ENCODE data around the gene GGN.
A peak's percentile ranks its signal among the peaks of the same experiment; 100 is the strongest.

GGN gene

DNA sequence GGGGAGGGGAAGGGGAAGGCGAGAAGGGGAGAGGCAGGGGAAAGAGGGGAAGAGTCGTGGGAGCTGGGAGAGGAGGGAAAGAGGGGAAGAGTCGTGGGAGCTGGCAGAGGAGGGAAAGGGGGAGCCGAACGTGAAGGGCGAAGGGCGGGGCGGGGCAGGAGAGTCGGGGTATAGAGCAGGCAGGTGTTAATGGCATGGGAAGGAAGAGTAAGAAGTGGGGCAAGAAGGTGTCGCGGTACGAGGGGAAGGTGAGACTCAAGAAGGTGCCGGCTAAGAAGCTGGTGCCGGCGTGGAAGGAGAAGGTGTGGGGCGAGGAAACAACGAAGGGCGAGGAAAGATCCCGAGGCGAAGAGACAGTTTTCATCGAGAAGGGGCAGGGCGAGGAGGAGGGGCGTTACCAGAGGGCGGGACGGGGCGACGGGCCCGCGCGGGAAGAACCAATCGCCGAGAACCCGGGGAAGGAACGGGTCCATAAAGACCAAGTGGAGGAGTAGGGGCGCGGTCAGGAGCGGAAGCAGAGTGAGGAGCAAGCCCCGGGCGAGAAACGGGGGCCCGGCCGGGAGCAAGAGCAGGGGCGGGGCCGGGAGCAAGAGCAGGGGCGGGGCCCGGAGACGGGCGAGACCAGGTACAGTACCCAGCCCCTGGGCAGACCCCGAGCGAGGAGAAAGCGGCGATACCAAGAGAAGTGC is 51.7 kb downstream of the GGN start:
- Histone ChIP-seq H3K27ac (ENCODE audit: low read length) (peak overlapping the region; percentile 88), H3K27me3 (ENCODE audit: low read depth, low read length) (no peaks in the 10 kb centered on the region), H3K4me3 (ENCODE audit: low read depth in 1 of 2, low read length in 2 of 2) (peak overlapping the region; percentile 76 to 88), H3K4me1 (ENCODE audit: control insufficient read depth in 1 of 2, insufficient read depth in 2 of 2, low read length in 2 of 2) (peaks cover 0 to 4% of the 10 kb centered on the region in 2 donors), H3K9me3 (ENCODE audit: control insufficient read depth in 1 of 2, low read length in 2 of 2) (no peaks in the 10 kb centered on the region), H3K36me3 (ENCODE audit: control insufficient read depth in 1 of 2, insufficient read depth in 2 of 2, low read length in 2 of 2) (no peaks in the 10 kb centered on the region)
